OCI-LY1 (cell line): ENCODE data around the gene SH3RF1.

Experiments
- EZH2 ChIP-seq: fragments of 200-600 bp; sonication (generic), shearing (Covaris generic); IDR thresholded peaks from 2 replicates; pipeline ENCODE4 v1.8.0; 2017; ENCODE audit warnings: borderline replicate concordance, mixed run types, mild to moderate bottlenecking, antibody characterized with exemption, low read length, moderate library complexity, mixed read lengths
- TF ChIP-seq, protein P1 (sequence below): fragments of 200-600 bp; sonication (generic), shearing (Covaris generic); IDR thresholded peaks from 2 replicates; pipeline ENCODE4 v1.5.1; 2017; ENCODE audit warnings: mild to moderate bottlenecking, antibody characterized with exemption, low read length, moderate library complexity, mixed read lengths

DNA sequence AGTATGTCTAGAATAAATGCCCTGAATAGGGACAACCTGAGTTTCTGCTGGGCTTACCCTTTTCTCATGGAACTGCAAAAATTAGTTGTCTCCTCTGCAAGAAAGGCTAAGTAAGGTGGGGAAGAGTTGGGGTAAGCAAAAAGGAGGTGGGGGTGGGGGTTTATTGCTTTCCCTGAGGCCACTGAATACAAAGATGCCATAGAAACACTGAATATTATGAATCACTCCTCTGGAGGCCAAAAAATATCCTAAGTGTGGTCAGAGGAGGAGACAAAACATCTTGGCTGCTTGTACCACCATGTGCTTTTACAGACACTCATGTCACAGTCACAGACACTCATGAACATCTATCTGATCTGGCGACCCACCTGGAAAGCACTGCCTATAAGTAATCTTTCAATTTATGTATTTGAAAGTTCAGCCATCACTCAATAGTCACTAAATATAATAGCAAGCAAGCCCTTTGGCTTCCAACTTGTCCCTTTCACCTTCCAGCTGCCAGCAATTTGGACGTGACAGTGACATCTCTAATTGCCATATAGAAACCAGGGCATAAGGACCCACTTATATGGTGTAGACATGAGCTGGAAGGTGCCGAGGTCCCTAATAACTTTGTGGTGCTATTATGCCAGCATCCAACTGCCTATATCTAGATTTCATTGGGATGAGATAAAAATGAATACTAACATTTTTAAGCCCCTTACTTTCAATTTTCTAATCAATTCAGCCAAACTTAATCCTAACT lies 138.0 kb downstream of the SH3RF1 start:
- TF ChIP-seq, protein P1, sequence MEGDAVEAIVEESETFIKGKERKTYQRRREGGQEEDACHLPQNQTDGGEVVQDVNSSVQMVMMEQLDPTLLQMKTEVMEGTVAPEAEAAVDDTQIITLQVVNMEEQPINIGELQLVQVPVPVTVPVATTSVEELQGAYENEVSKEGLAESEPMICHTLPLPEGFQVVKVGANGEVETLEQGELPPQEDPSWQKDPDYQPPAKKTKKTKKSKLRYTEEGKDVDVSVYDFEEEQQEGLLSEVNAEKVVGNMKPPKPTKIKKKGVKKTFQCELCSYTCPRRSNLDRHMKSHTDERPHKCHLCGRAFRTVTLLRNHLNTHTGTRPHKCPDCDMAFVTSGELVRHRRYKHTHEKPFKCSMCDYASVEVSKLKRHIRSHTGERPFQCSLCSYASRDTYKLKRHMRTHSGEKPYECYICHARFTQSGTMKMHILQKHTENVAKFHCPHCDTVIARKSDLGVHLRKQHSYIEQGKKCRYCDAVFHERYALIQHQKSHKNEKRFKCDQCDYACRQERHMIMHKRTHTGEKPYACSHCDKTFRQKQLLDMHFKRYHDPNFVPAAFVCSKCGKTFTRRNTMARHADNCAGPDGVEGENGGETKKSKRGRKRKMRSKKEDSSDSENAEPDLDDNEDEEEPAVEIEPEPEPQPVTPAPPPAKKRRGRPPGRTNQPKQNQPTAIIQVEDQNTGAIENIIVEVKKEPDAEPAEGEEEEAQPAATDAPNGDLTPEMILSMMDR = no peak
- TF ChIP-seq EZH2 = no peak
